ENCODE measurements around the gene PAFAH2. TPM values are rescaled to one million over a fixed set of nuclear protein-coding genes. Genes with fewer than 3 reads are reported as not detected.
"Not testable (repeated sequence)": the region's sequence is repeated elsewhere in the genome, so short reads cannot be mapped to it uniquely, and the experiment has no call there.

PAFAH2 gene
- polyA plus RNA-seq, 12 donors, result 29.4 to 316 (median 79.5) TPM

- DNase-seq, result no peak
Measured at GRCh38 chr1:25989440-25990234, 8.2 kb downstream of the PAFAH2 start.

- DNase-seq, result no peak
Measured at GRCh38 chr1:25987951-25988350, 9.9 kb downstream of the PAFAH2 start.

- DNase-seq, result not testable (repeated sequence)
Measured at GRCh38 chr1:25986773-25987172, 11.1 kb downstream of the PAFAH2 start.

- DNase-seq, result no peak
Measured at GRCh38 chr1:25985670-25986069, 12.2 kb downstream of the PAFAH2 start.

- DNase-seq, result no peak
Measured at GRCh38 chr1:25985171-25985570, 12.7 kb downstream of the PAFAH2 start.

- DNase-seq, result no peak
Measured at GRCh38 chr1:25979210-25979609, 18.7 kb downstream of the PAFAH2 start.

GRCh38 chr1:25978403-25978802 lies 19.5 kb downstream of the PAFAH2 start:
- no peak for DNase-seq

- DNase-seq, result no peak
Measured at GRCh38 chr1:25977801-25978200, 20.1 kb downstream of the PAFAH2 start.

GRCh38 chr1:25973610-25974321 lies 24.1 kb downstream of the PAFAH2 start:
- DNase-seq, result no peak

GRCh38 chr1:25971811-25972180 lies 26.1 kb downstream of the PAFAH2 start:
- no peak for DNase-seq

GRCh38 chr1:25971066-25971810 lies 26.6 kb downstream of the PAFAH2 start:
- no peak for DNase-seq

- DNase-seq, result no peak
Measured at GRCh38 chr1:25967308-25967707, 30.6 kb downstream of the PAFAH2 start.

GRCh38 chr1:25959611-25960010 lies 38.3 kb downstream of the PAFAH2 start:
- DNase-seq, result peak; percentile 78

GRCh38 chr1:25958465-25958864 lies 39.4 kb downstream of the PAFAH2 start:
- no peak for DNase-seq

- DNase-seq, result no peak
Measured at GRCh38 chr1:25955553-25955952, 42.3 kb downstream of the PAFAH2 start.

GRCh38 chr1:25954282-25954938 lies 43.5 kb downstream of the PAFAH2 start:
- peak; percentile 13 for DNase-seq

- DNase-seq, result peak; percentile 94
Measured at GRCh38 chr1:25952841-25953401, 44.9 kb downstream of the PAFAH2 start.

GRCh38 chr1:25948641-25949040 lies 49.2 kb downstream of the PAFAH2 start:
- DNase-seq, result no peak

- DNase-seq, result no peak
Measured at GRCh38 chr1:25947027-25947426, 50.8 kb downstream of the PAFAH2 start.

GRCh38 chr1:25945761-25946160 lies 52.1 kb downstream of the PAFAH2 start:
- no peak for DNase-seq

- no peak for DNase-seq
Measured at GRCh38 chr1:25944986-25945385, 52.9 kb downstream of the PAFAH2 start.

GRCh38 chr1:25943511-25943910 lies 54.4 kb downstream of the PAFAH2 start:
- DNase-seq, result not testable (repeated sequence)
